GM18909 (cell line): Measurements from ENCODE around the gene MTMR3.
"Not testable (repeated sequence)": the region's sequence is repeated elsewhere in the genome, so short reads cannot be mapped to it uniquely, and the experiment has no call there.

ENCODE experiments used
- ATAC-seq: cut with Tn5 transposase; IDR thresholded peaks from one replicate; pipeline ENCODE4 v1.9.1; 2021; ENCODE audit warnings: mild to moderate bottlenecking; ENCODE audit not compliant: unreplicated experiment, poor library complexity

The MTMR3 gene

GRCh38 chr22:30043161-30043560, 160.2 kb downstream of the MTMR3 start:
- ATAC-seq: no peak

GRCh38 chr22:30044369-30044768, 161.4 kb downstream of the MTMR3 start:
- ATAC-seq: no peak

- ATAC-seq: no peak
These were observed 162.0 kb downstream of the MTMR3 start for GRCh38 chr22:30044881-30045493.

- no peak for ATAC-seq
These were observed 162.5 kb downstream of the MTMR3 start for GRCh38 chr22:30045494-30045887.

- ATAC-seq: no peak
These were observed 163.1 kb downstream of the MTMR3 start for GRCh38 chr22:30045901-30046715.

GRCh38 chr22:30046716-30047363, 163.9 kb downstream of the MTMR3 start:
- ATAC-seq: no peak

- no peak for ATAC-seq
These were observed 164.4 kb downstream of the MTMR3 start for GRCh38 chr22:30047364-30047738.

GRCh38 chr22:30048681-30049080, 165.7 kb downstream of the MTMR3 start:
- no peak for ATAC-seq

- no peak for ATAC-seq
These were observed 171.2 kb downstream of the MTMR3 start for GRCh38 chr22:30054067-30054763.

- ATAC-seq: no peak
These were observed 171.7 kb downstream of the MTMR3 start for GRCh38 chr22:30054764-30055069.

- ATAC-seq: no peak
These were observed 173.0 kb downstream of the MTMR3 start for GRCh38 chr22:30056015-30056414.

- ATAC-seq: no peak
These were observed 174.4 kb downstream of the MTMR3 start for GRCh38 chr22:30057375-30057774.

- ATAC-seq: not testable (repeated sequence)
These were observed 176.5 kb downstream of the MTMR3 start for GRCh38 chr22:30059346-30060020.

GRCh38 chr22:30061094-30061493, 178.1 kb downstream of the MTMR3 start:
- not testable (repeated sequence) for ATAC-seq

GRCh38 chr22:30062259-30062658, 179.3 kb downstream of the MTMR3 start:
- ATAC-seq: no peak

GRCh38 chr22:30062950-30063349, 180.0 kb downstream of the MTMR3 start:
- no peak for ATAC-seq

GRCh38 chr22:30064172-30064571, 181.2 kb downstream of the MTMR3 start:
- no peak for ATAC-seq

- no peak for ATAC-seq
These were observed 190.8 kb downstream of the MTMR3 start for GRCh38 chr22:30073743-30074142.

- ATAC-seq: no peak
These were observed 191.2 kb downstream of the MTMR3 start for GRCh38 chr22:30074147-30074546.

- ATAC-seq: no peak
These were observed 192.0 kb downstream of the MTMR3 start for GRCh38 chr22:30074994-30075393.
